Naive B cell (primary cell): ENCODE data around the gene MC5R. TPM values are rescaled to one million over a fixed set of nuclear protein-coding genes. Genes with fewer than 3 reads are reported as not detected.

Experiments
- ATAC-seq, 2 donors: fragments of 150-1000 bp; cut with Tn5 transposase; 2 replicates each; pipeline ENCODE4 v1.10.0; 2021; ENCODE audit warnings: low read depth in 2 of 2, mild to moderate bottlenecking in 2 of 2, moderate library complexity in 2 of 2
- DNase-seq: peaks from one replicate; pipeline ENCODE4 v3.0.0; 2022
- H3K27ac Mint-ChIP-seq, 6 donors: one replicate each; pipeline ENCODE4 v1.8.0; 2020 to 2022; ENCODE audit warnings: mild to moderate bottlenecking in 6 of 6, mixed read lengths in 6 of 6, moderate library complexity in 5 of 6, inconsistent platforms in 2 of 6
- H3K27me3 Mint-ChIP-seq, 3 donors: one replicate each; pipeline ENCODE4 v1.8.0; 2021 to 2022; ENCODE audit warnings: mixed read lengths in 3 of 3, mild to moderate bottlenecking in 1 of 3
- H3K36me3 Mint-ChIP-seq, 2 donors: one replicate each; pipeline ENCODE4 v1.8.0; 2020 to 2022; ENCODE audit warnings: mixed read lengths in 2 of 2, inconsistent platforms in 1 of 2, mild to moderate bottlenecking in 1 of 2
- H3K4me1 Mint-ChIP-seq, 3 donors: one replicate each; pipeline ENCODE4 v1.8.0; 2020 to 2022; ENCODE audit warnings: mixed read lengths in 3 of 3, inconsistent platforms in 1 of 3, mild to moderate bottlenecking in 1 of 3, moderate library complexity in 1 of 3
- H3K4me3 Mint-ChIP-seq, 8 donors: one replicate each; pipeline ENCODE4 v1.8.0; 2020 to 2022; ENCODE audit warnings: mild to moderate bottlenecking in 8 of 8, mixed read lengths in 8 of 8, moderate library complexity in 8 of 8, inconsistent platforms in 2 of 8
- H3K9me3 Mint-ChIP-seq, 7 donors: one replicate each; pipeline ENCODE4 v1.8.0; 2020 to 2022; ENCODE audit warnings: mixed read lengths in 7 of 7, mild to moderate bottlenecking in 5 of 7, inconsistent platforms in 2 of 7, moderate library complexity in 1 of 7
- polyA plus RNA-seq, 6 donors: library from polyadenylated mRNA; unstranded; fragments of 300-500 nt; fragmentation: Illumina TruSeq; gene quantifications; one replicate each; pipeline ENCODE4 v1.2.3, GENCODE V29; 2021; ENCODE audit warnings: low read depth in 6 of 6

Gene MC5R
- polyA plus RNA-seq, 6 donors from 2014 or later, result not detected

DNA sequence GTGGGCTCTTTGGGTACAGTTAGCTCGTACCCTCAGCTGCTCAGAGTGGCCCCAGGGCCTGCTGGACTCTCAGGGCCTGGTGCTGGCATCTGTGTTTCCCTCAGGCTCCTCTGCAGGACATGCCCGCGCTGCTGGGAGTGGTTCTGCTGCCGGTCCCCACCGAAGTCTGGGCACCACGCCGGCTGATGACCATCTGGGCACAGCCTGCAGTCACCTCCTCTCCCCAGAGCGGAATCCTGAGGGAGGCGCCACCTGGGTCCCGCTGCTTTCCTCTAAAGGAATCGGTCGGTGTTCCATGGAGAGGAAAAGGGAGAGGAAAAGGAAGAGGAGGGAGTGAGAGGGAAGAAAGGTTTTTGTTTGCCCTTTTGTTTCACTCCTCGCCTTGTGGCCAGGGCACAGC is 47.8 kb downstream of the MC5R start:
- H3K27me3 Mint-ChIP-seq, result peaks cover 17 to 43% (median 38%) of the 10 kb centered on the region in 3 donors
- no peak overlapping the region for H3K4me3 Mint-ChIP-seq
- no peaks in the 10 kb centered on the region for H3K4me1 Mint-ChIP-seq
- H3K36me3 Mint-ChIP-seq, result no peaks in the 10 kb centered on the region
- no peak overlapping the region for H3K27ac Mint-ChIP-seq
- DNase-seq, result no peak
- ATAC-seq, result no peak
- peaks cover 0 to 3% (median 0%) of the 10 kb centered on the region in 7 donors for H3K9me3 Mint-ChIP-seq

DNA sequence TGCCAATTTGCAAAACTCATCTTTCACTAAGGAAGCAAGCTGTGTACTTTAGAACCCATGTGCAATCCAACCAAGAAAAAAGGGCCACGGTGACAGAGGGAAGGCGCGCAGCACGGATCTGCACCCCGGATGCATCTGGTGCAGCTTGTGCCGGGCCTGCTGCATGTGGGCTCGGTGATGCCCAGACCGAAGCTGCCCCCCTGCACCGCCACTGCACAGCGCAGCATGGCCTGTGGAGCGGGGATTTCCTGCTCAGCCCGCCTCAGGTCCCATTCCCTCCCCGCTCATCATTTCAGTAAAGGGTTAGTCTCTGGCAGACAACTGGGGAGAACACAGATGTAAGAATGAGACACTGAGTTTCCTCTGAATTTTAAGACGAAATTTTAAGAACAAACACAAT is 48.4 kb downstream of the MC5R start:
- Mint-ChIP-seq H3K27me3 (peaks cover 13 to 37% (median 32%) of the 10 kb centered on the region in 3 donors), H3K4me3 (no peak overlapping the region), H3K27ac (no peak overlapping the region), H3K36me3 (no peaks in the 10 kb centered on the region), H3K9me3 (peaks cover 0 to 3% (median 0%) of the 10 kb centered on the region in 7 donors), H3K4me1 (no peaks in the 10 kb centered on the region)
- ATAC-seq, result no peak
- DNase-seq, result no peak

DNA sequence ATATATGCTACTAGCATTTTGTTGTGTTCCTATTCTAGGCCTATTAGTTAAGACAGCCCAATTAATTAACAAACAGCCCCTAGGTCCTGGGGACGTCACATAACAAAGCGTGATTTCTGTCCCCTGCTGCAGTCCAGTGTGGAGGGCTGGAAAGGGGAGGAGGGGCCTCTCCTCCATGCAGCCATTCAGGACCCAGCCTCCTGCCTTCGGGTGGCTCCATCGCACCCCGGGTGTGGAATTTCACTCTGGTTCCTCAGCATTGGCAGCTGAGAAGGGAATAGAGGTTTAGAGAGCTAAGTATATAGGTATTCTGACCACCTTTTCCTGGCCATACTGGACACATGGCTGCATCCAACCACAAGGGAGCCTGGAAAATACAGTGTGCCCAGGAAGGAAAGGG is 49.0 kb downstream of the MC5R start:
- H3K4me1 Mint-ChIP-seq, result no peaks in the 10 kb centered on the region
- no peak overlapping the region for H3K27ac Mint-ChIP-seq
- no peak for ATAC-seq
- H3K9me3 Mint-ChIP-seq, result peaks cover 0 to 3% (median 0%) of the 10 kb centered on the region in 7 donors
- H3K4me3 Mint-ChIP-seq, result no peak overlapping the region
- H3K36me3 Mint-ChIP-seq, result no peaks in the 10 kb centered on the region
- peaks cover 8 to 32% (median 27%) of the 10 kb centered on the region in 3 donors for H3K27me3 Mint-ChIP-seq
- no peak for DNase-seq

DNA sequence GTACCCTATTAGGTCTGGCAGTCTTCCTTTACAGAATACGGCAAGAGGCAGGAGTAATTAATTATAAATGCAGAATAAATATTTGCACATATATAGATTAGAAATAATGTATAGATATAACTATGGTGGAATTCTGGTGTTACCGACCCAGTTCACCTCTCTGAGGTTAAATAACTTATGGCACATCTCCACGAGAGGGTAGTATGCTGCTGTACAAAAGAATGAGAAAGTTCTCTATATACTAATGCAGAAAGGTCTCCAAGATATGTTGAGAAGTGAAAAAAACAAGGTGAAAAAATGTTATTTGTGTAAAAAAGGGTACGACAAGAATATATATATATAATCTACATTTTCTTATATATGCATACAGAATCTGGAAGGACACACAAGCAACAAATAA is 50.6 kb downstream of the MC5R start:
- H3K4me3 Mint-ChIP-seq, result no peak overlapping the region
- DNase-seq (no peak), ATAC-seq (no peak)
- peaks cover 2 to 20% (median 16%) of the 10 kb centered on the region in 3 donors for H3K27me3 Mint-ChIP-seq
- H3K9me3 Mint-ChIP-seq, result no peaks in the 10 kb centered on the region
- no peaks in the 10 kb centered on the region for H3K36me3 Mint-ChIP-seq
- no peaks in the 10 kb centered on the region for H3K4me1 Mint-ChIP-seq
- H3K27ac Mint-ChIP-seq, result no peak overlapping the region

Other genes with a start within 250 kb of the MC5R start
- gene FAM210A, start 97.6 kb upstream of the MC5R start, polyA plus RNA-seq, result 10 to 100 TPM; 10.8 to 22.7 (median 17.3) TPM
- gene RNMT, start 97.5 kb upstream of the MC5R start, polyA plus RNA-seq, result 100 to 1,000 TPM in 4 of 6 donors, 10 to 100 TPM in 2; 53.0 to 118 (median 104) TPM
- gene MC2R, start 91.4 kb downstream of the MC5R start, polyA plus RNA-seq, result not detected